Midbrain (tissue), 1 donor: Measurements from ENCODE around the gene SCAPER.
"Not testable (repeated sequence)": the region's sequence is repeated elsewhere in the genome, so short reads cannot be mapped to it uniquely, and the experiment has no call there.

Experiments
- DNase-seq: peaks from one replicate; lab custom pipeline; 2025; lab: John Stamatoyannopoulos, UW

SCAPER gene

GRCh38 chr15:76861815-76862397 lies 43.2 kb downstream of the SCAPER start:
- no peak for DNase-seq

GRCh38 chr15:76860201-76860600 lies 44.9 kb downstream of the SCAPER start:
- DNase-seq: no peak

- not testable (repeated sequence) for DNase-seq
Measured at GRCh38 chr15:76850367-76850766, 54.8 kb downstream of the SCAPER start.

- no peak for DNase-seq
Measured at GRCh38 chr15:76846782-76847181, 58.4 kb downstream of the SCAPER start.

GRCh38 chr15:76844096-76844495 lies 61.0 kb downstream of the SCAPER start:
- no peak for DNase-seq

- no peak for DNase-seq
Measured at GRCh38 chr15:76843269-76843668, 61.9 kb downstream of the SCAPER start.

- peak; percentile 10 for DNase-seq
Measured at GRCh38 chr15:76840830-76841460, 64.2 kb downstream of the SCAPER start.

GRCh38 chr15:76839173-76839572 lies 66.0 kb downstream of the SCAPER start:
- no peak for DNase-seq

- DNase-seq: no peak
Measured at GRCh38 chr15:76837474-76837873, 67.7 kb downstream of the SCAPER start.

- DNase-seq: no peak
Measured at GRCh38 chr15:76829939-76830338, 75.2 kb downstream of the SCAPER start.

- no peak for DNase-seq
Measured at GRCh38 chr15:76823890-76824289, 81.2 kb downstream of the SCAPER start.

GRCh38 chr15:76823303-76823702 lies 81.8 kb downstream of the SCAPER start:
- no peak for DNase-seq

- DNase-seq: not testable (repeated sequence)
Measured at GRCh38 chr15:76818926-76819325, 86.2 kb downstream of the SCAPER start.

- DNase-seq: no peak
Measured at GRCh38 chr15:76815421-76815820, 89.7 kb downstream of the SCAPER start.

GRCh38 chr15:76812381-76812780 lies 92.8 kb downstream of the SCAPER start:
- DNase-seq: no peak

- no peak for DNase-seq
Measured at GRCh38 chr15:76809412-76810103, 95.6 kb downstream of the SCAPER start.

GRCh38 chr15:76803049-76803571 lies 102.0 kb downstream of the SCAPER start:
- DNase-seq: no peak

GRCh38 chr15:76802411-76802810 lies 102.7 kb downstream of the SCAPER start:
- DNase-seq: no peak

- DNase-seq: no peak
Measured at GRCh38 chr15:76799760-76800159, 105.4 kb downstream of the SCAPER start.

GRCh38 chr15:76795217-76795616 lies 109.9 kb downstream of the SCAPER start:
- DNase-seq: no peak

GRCh38 chr15:76793162-76793561 lies 112.0 kb downstream of the SCAPER start:
- no peak for DNase-seq

- DNase-seq: no peak
Measured at GRCh38 chr15:76791511-76791910, 113.6 kb downstream of the SCAPER start.

- DNase-seq: no peak
Measured at GRCh38 chr15:76787273-76787672, 117.9 kb downstream of the SCAPER start.
